GM23248 (cell line): ENCODE results near the gene IL21R.

Source experiments
- EZH2 ChIP-seq: fragments of 200-600 bp; sonication (generic); IDR thresholded peaks from 2 replicates; pipeline ENCODE4 v1.6.1; 2018; ENCODE audit warnings: antibody characterized with exemption, mild to moderate bottlenecking; ENCODE audit not compliant: insufficient read depth, poor library complexity, severe bottlenecking
- EZH2phosphoT487 ChIP-seq: fragments of 200-600 bp; sonication (generic); IDR thresholded peaks from 2 replicates; pipeline ENCODE4 v1.6.1; 2018; ENCODE audit warnings: antibody characterized with exemption, moderate library complexity, mild to moderate bottlenecking, low read depth; ENCODE audit not compliant: insufficient read depth

DNA sequence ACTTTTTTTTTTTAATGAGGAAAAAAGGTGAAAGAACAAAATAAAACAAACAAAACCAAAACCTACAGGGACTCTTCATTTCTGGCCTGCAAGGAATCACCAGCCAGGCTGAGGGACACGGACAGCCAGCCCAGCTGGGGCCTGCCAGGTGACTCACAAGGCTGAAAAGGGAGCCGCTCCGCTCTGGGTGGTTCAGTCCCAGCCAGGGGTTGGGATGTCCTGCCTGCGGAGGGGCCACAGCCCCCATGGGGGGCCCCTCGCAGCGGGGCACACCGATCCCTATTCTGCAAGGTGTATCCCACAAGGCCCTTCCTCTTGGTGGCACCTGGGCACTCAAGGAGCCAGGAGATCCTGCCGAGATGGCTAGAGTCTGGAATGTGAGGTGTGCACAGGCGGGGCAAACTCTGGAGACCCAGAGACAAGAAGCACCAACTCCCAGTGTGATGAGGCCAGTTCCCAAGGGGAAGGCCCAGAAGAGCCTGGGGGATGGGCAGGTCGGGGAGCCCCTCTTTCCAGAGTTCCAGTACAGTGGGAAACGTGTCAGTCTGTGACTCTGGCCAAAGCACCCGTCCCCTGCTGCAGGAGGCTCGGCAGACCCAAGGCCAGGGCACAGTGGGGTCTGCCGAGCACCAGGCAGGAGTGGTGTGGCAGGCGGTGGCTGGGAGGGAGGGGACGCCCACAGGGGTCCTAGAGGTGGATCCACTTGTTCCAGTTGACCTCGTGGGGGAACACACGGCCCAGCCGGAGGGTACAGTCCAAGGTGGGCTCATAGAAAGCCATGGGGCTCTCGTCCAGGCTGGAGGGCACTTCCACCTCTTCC lies 58.9 kb downstream of the IL21R start:
- TF ChIP-seq EZH2, result no peak
- no peak for TF ChIP-seq EZH2phosphoT487
